Measurements from ENCODE around the gene RAF1. TPM values are rescaled to one million over a fixed set of nuclear protein-coding genes. Genes with fewer than 3 reads are reported as not detected.

The RAF1 gene
- total RNA-seq, 1 donor from 2014 or later = 85.0 TPM

GRCh38 chr3:12562451-12562850, 101.5 kb downstream of the RAF1 start:
- TF ChIP-seq, protein P1, sequence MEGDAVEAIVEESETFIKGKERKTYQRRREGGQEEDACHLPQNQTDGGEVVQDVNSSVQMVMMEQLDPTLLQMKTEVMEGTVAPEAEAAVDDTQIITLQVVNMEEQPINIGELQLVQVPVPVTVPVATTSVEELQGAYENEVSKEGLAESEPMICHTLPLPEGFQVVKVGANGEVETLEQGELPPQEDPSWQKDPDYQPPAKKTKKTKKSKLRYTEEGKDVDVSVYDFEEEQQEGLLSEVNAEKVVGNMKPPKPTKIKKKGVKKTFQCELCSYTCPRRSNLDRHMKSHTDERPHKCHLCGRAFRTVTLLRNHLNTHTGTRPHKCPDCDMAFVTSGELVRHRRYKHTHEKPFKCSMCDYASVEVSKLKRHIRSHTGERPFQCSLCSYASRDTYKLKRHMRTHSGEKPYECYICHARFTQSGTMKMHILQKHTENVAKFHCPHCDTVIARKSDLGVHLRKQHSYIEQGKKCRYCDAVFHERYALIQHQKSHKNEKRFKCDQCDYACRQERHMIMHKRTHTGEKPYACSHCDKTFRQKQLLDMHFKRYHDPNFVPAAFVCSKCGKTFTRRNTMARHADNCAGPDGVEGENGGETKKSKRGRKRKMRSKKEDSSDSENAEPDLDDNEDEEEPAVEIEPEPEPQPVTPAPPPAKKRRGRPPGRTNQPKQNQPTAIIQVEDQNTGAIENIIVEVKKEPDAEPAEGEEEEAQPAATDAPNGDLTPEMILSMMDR (IDR thresholded peaks at IDR 0.05) = no peak
- no peak for DNase-seq (ENCODE audit: low spot score)
- Mint-ChIP-seq H3K4me1 (ENCODE audit: low read depth) (peaks cover 80% of the 10 kb centered on the region), H3K36me3 (ENCODE audit: low read depth) (peaks cover 9% of the 10 kb centered on the region), H3K27me3 (ENCODE audit: low read depth) (no peaks in the 10 kb centered on the region), H3K9me3 (ENCODE audit: low read depth) (peaks cover 6% of the 10 kb centered on the region), H3K27ac (ENCODE audit: unreplicated experiment) (peak overlapping the region; percentile 54), H3K4me3 (ENCODE audit: unreplicated experiment) (no peak overlapping the region)

DNA sequence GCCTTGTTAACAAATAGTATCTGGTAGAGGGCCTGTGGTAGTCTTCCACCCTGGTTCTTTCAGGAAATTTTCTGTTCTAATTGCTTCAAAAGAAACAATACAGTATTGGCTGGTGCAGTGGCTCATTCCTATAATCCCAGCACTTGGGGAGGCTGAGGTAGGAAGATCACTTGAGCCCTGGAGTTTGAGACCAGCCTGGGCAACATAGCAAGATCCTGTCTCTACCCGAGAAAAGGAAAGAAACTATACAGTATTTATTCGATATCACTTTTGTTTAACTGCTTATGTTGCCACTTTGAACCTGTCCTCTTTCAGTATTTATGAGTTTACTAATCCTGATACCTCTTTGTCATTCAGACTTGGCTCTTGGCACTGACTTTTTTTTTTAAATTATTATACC, 102.5 kb downstream of the RAF1 start:
- TF ChIP-seq, protein P1 (IDR thresholded peaks at IDR 0.05) = no peak
- peaks cover 3% of the 10 kb centered on the region for H3K9me3 Mint-ChIP-seq (ENCODE audit: low read depth)
- DNase-seq (ENCODE audit: low spot score) = no peak
- no peak overlapping the region for H3K27ac Mint-ChIP-seq (ENCODE audit: unreplicated experiment)
- no peaks in the 10 kb centered on the region for H3K27me3 Mint-ChIP-seq (ENCODE audit: low read depth)
- H3K4me1 Mint-ChIP-seq (ENCODE audit: low read depth) = peaks cover 78% of the 10 kb centered on the region
- H3K4me3 Mint-ChIP-seq (ENCODE audit: unreplicated experiment) = no peak overlapping the region
- peaks cover 6% of the 10 kb centered on the region for H3K36me3 Mint-ChIP-seq (ENCODE audit: low read depth)

DNA sequence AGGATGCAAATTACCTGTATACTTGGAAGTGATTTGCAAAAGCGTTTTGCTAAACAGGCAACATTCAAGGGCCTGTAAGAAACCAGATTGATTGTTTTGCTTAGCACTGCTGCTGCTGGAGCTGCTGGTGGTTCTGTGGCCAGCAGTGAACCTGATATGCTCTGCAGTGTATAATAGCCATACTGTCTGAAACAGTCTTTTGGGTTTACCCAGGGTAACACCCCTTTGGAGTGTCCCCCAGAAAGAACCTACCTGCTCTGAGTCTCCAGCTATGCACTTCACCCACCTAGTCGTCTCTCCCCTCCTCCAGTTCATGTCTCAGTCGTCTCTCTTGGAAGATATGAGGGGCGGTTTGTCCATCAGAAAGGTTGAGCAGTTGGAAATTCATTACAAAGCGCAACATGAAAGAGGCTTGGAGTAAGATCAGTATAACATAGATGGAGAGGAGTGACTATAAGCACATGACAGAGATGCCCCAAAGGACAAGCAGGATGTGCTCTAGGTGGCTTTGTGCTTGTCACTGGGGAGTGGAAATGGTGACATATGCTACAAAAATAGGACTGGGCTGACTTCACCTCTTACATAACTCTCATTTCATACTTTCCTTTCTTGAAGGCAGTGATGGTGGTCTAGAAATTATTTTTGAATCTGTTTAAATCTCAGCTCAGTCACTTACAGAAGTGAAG, 103.3 kb downstream of the RAF1 start:
- H3K4me3 Mint-ChIP-seq (ENCODE audit: unreplicated experiment) = no peak overlapping the region
- DNase-seq (ENCODE audit: low spot score) = no peak
- H3K36me3 Mint-ChIP-seq (ENCODE audit: low read depth) = peaks cover 4% of the 10 kb centered on the region
- no peaks in the 10 kb centered on the region for H3K27me3 Mint-ChIP-seq (ENCODE audit: low read depth)
- no peaks in the 10 kb centered on the region for H3K9me3 Mint-ChIP-seq (ENCODE audit: low read depth)
- TF ChIP-seq, protein P1 (IDR thresholded peaks at IDR 0.05) = no peak
- H3K27ac Mint-ChIP-seq (ENCODE audit: unreplicated experiment) = peak overlapping the region; percentile 33
- H3K4me1 Mint-ChIP-seq (ENCODE audit: low read depth) = peaks cover 82% of the 10 kb centered on the region

DNA sequence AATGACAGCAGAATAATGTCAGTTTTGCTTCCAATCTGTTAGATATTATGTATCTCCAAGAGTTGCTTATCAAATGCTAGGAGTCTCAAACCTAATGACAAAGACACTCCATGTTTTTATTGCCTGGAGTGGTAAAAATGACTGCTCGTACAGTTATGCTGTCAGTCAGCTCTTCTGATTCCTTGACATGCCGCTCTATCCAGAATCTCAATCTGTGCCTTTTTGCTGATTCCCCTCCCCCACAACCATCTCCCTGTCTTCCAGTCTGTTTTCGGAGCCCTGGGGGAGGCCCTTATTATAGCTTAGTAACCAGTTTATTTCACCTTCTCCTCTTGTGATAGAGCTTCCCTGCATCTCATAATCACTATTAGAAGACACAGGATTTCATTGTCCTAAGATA, 104.4 kb downstream of the RAF1 start:
- Mint-ChIP-seq H3K4me1 (ENCODE audit: low read depth) (peaks cover 72% of the 10 kb centered on the region), H3K27ac (ENCODE audit: unreplicated experiment) (peak overlapping the region; percentile 49), H3K27me3 (ENCODE audit: low read depth) (no peaks in the 10 kb centered on the region), H3K9me3 (ENCODE audit: low read depth) (no peaks in the 10 kb centered on the region), H3K4me3 (ENCODE audit: unreplicated experiment) (peak overlapping the region; percentile 20), H3K36me3 (ENCODE audit: low read depth) (no peaks in the 10 kb centered on the region)
- TF ChIP-seq, protein P1 (IDR thresholded peaks at IDR 0.05) = no peak
- DNase-seq (ENCODE audit: low spot score) = no peak

GRCh38 chr3:12558706-12559105, 105.2 kb downstream of the RAF1 start:
- no peak for DNase-seq (ENCODE audit: low spot score)
- no peaks in the 10 kb centered on the region for H3K27me3 Mint-ChIP-seq (ENCODE audit: low read depth)
- H3K9me3 Mint-ChIP-seq (ENCODE audit: low read depth) = no peaks in the 10 kb centered on the region
- H3K4me3 Mint-ChIP-seq (ENCODE audit: unreplicated experiment) = peak overlapping the region; percentile 96
- peak overlapping the region; percentile 91 for H3K27ac Mint-ChIP-seq (ENCODE audit: unreplicated experiment)
- H3K36me3 Mint-ChIP-seq (ENCODE audit: low read depth) = no peaks in the 10 kb centered on the region
- TF ChIP-seq, protein P1 (IDR thresholded peaks at IDR 0.05) = no peak
- H3K4me1 Mint-ChIP-seq (ENCODE audit: low read depth) = peaks cover 66% of the 10 kb centered on the region
